IPS-18c (cell line): ENCODE data around the gene B4GALT5.

ENCODE experiments used
- H3K4me3 ChIP-seq: 2 replicates; pipeline ENCODE4 v1.7.0; 2013; ENCODE audit warnings: low read depth, mild to moderate bottlenecking, low read length, moderate library complexity; ENCODE audit not compliant: insufficient read depth
- H3K9me3 ChIP-seq: one replicate; pipeline ENCODE4 v1.6.1; 2013; ENCODE audit warnings: mild to moderate bottlenecking, low read length, moderate library complexity; ENCODE audit not compliant: control insufficient read depth, insufficient read depth

The B4GALT5 gene

DNA sequence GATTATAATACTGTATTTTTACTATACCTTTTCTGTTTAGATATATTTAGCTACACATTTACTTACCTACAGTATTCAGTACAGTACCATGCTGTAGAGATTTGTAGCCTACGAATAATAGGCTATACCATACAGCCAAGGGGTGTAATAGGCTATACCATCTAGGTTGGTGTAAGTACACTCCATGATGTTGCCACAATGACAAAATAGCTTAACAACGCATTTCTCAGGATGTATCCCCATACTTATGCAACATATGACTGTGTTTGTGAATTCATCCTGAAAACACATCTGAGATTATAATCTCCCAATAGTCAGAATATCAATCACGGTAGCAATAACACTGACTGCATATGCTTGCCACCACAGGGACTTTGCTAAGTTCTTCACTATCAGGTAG, 20.7 kb downstream of the B4GALT5 start:
- Histone ChIP-seq H3K4me3 (no peak overlapping the region), H3K9me3 (no peaks in the 10 kb centered on the region)

DNA sequence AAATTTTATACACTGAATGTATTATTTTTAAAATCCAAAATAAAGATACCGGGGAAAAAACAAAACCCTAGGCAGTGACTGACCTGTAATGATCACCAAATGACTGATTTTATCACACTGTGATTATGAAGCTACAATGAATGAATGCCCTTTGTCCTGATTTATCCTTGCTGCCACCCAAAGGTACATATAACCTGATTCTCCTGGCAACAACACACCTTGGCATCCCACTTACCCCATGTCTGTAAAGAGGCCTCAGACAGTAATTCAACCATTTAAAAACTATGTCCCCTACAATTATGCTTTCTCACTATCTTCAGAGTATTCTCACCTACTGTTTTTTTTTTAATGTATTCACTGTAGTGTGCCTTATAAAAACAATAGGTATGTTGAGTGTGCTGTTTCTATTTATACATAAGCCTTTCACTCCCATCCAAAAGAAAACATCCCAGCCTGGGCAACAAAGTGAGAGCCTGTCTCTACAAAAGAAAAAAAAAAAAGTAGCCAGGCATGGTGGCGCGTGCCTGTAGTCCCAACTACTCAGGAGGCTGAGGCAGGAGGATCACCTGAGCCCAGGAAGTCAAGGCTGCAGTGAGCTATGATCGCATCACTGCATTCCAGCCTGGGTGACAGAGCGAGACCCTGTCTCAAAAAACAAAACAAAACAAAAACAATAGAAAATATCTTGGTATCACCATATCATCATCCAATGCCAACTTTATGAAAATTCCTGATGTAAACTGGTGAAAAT, 21.7 kb downstream of the B4GALT5 start:
- H3K4me3 ChIP-seq = no peak overlapping the region

DNA sequence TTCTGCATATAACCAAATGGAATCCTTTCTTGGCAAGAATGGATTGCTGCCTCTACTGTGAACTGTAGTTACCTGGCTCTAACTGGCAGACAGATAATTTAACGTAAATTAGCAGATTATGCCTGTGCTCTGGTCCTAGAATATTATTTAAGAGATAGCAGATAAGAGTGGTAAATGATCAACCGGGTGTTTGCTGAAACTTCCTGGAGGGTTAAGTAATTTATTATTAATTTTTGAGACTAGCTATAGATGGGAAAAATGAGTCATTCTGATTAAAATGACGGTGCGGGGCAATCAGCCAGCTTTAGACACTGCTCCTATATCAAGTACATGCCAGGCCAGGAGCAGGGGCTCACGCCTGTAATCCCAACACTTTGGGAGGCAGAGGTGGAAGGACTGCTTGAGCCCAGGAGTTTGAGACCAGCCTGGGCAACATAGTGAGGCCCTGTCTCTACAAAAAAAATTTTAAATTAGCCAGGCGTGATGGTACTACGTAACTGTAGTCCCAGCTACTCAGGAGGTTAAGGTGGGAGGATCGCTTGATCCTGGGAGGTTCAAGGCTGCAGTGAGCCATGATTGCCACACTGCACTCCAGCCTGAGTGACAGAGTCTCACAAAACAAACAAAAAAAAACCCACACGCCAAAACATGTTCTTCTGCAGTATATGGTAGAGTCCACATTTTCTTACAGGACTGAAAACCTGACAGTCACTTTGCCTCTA, 22.6 kb downstream of the B4GALT5 start:
- H3K9me3 ChIP-seq = no peaks in the 10 kb centered on the region

More for the DNA sequence above, 21.7 kb downstream of the B4GALT5 start:
- H3K9me3 ChIP-seq = no peaks in the 10 kb centered on the region

DNA sequence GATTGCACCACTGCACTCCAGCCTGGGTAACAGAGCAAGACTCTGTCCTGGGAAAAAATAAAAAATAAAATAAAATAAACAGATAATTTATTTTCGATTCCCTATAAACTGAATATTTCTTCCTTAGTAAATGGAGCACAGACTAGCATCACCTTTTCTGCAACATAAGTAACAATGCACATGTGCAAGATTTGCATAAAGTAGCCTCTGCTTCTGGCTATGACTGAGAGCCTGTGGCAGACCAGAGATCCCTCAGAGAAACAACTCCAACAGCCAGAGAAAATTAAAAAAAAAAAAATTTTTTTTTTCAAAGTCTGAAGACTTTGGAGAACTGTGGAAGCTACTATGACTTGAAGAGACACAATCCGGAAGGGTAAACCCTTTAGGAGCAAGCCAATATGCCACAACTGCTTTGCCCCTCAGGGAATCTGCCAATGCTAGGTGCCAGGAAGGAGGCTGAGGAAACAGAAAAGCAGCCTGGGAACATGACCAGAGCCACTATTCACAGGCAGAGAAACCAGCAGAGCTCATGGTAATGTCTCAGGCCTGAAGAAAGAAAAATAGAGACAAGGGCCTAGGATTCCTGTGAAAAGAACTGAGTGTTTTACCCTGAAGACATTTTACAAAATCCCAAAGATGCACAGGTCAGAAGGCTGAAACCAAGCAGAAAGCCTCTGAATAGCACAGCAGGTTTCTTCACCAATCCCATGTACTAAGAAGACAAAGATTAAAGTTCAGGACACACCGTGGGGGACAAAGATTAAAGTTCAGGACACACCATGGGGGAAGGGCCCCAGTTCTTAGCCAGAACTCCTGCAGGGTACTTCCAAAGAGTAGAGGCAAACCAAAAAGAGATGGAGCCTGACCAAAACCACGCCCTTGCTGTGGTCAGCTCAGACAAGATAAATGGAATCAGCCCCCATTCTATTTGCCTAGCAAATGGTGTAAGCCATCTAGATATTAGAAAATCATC, 25.8 kb downstream of the B4GALT5 start:
- H3K9me3 ChIP-seq = no peaks in the 10 kb centered on the region

More for the DNA sequence above, 22.6 kb downstream of the B4GALT5 start:
- H3K4me3 ChIP-seq = no peak overlapping the region

DNA sequence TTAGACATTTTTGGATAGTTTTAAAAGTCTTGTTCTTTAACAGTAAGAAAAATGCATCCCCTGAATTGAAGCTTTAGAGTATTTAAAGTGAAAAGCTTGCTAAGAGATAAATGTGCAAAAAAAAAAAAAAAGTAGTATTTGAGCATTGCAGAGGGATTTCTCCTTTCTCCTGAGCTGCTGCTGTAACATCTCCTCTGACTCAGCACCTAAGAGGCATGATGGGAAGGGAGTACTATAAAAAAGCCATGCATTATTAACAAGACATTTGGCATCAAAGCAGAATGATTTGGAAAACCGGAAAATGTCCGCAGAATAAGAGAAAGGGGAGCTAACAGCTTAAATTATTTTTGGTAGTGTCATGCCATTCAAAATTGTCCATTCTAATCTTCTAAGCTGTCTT, 27.9 kb downstream of the B4GALT5 start:
- Histone ChIP-seq H3K9me3 (no peaks in the 10 kb centered on the region), H3K4me3 (no peak overlapping the region)

More for the DNA sequence above, 25.8 kb downstream of the B4GALT5 start:
- no peak overlapping the region for H3K4me3 ChIP-seq

DNA sequence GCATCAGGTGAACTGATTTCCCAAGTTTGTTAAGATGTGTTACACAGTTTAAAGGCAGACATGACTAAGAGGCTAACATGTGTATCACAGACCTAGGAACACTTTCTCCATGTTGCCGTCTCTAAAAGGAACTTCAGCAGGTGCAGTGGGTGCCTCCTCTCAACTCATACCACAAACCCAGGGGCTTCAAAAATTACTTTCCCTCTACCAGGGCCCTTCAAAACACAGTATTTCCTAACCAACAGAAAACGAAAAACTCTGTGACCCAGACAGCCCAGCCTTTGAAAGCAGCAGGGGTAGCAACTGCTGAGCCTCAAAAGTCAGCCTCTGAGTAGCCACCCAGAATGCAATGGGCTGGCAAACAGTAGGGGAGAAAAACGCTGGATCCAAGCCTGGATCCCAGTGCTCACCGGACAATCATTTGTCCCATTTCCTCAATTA, 28.5 kb downstream of the B4GALT5 start:
- no peaks in the 10 kb centered on the region for H3K9me3 ChIP-seq
- H3K4me3 ChIP-seq = no peak overlapping the region

DNA sequence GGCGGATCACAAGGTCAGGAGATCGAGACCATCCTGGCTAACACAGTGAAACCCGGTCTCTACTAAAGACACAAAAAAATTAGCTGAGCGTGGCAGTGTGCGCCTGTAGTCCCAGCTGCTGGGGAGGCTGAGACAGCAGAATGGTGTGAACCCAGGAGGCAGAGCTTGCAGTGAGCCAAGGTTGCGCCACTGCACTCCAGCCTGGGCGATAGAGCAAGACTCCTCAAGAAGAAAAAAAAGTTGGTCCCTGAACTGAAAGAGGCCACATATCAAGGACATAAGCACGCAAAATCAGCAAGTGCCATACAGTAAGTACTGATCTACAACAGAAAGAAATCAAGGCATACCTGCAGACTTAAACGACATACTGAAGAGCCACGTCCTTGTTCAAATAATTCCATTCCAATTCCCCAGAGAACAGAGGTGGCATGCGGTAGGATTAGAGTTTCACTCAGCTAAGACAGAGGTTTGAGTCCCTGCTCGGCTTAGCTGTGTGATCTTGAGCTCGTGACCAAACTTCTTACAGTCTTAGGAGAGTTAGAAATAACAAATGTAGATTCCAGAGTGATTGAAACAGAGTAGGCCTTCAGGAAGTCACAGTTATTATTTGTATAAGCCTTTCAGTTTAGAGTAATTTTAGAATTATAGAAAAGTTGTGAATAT, 29.2 kb downstream of the B4GALT5 start:
- H3K4me3 ChIP-seq = no peak overlapping the region
- H3K9me3 ChIP-seq = no peaks in the 10 kb centered on the region

DNA sequence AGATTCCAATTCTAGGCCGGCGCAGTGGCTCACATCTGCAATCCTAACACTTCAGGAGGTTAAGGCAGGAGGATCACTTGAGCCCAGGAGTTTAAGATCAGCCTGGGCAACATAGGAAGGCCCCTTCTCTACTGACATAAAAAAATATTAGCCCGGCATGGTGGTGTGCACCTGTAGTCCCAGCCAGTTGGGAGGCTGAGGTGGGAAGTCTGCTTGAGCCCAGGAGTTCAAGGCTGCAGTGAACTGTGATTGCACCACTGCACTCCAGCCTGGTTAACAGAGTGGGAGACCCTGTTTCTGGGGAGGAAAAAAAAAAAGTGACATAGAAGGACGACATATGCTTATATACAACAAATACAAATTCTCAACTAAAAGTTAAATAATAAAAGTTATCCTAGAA, 30.9 kb downstream of the B4GALT5 start:
- H3K9me3 ChIP-seq = no peaks in the 10 kb centered on the region
- no peak overlapping the region for H3K4me3 ChIP-seq

DNA sequence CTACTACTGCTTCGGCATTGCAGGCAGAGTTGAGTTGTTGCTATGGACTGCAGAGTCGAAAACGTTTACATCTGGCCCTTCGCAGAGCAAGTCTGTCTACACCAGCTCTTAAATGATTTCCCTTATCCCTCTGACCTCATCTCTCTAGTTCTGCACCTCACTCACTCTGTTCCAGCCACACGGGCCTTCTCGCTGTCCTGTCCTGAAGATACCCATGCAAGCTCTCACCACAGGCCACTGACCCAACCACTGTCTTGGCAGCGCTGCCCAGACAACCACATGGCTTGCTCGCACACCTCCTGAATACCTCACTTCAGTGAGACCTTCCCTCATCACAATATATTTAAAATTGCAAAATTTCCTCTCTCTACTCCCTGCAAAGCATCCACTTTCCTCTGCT, 31.4 kb downstream of the B4GALT5 start:
- H3K4me3 ChIP-seq = no peak overlapping the region

DNA sequence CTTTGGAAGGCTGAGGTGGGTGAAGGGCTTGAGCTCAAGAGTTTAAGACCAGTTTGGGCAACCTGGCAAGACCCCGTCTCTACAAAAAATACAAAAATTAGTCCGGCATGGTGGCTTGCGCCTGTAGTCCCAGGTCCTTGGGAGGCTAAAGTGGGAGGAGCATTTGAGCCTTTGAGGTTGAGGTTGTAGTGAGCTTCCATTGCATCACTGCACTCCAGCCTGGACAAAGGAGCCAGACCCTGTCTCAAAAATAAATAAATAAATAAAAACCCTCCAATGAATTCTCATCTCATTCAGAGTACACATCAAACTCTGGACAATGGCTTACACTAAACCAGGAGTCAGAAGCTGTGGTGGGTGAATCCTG, 31.8 kb downstream of the B4GALT5 start:
- no peaks in the 10 kb centered on the region for H3K9me3 ChIP-seq
- no peak overlapping the region for H3K4me3 ChIP-seq

More for the DNA sequence above, 31.4 kb downstream of the B4GALT5 start:
- H3K9me3 ChIP-seq = no peaks in the 10 kb centered on the region

DNA sequence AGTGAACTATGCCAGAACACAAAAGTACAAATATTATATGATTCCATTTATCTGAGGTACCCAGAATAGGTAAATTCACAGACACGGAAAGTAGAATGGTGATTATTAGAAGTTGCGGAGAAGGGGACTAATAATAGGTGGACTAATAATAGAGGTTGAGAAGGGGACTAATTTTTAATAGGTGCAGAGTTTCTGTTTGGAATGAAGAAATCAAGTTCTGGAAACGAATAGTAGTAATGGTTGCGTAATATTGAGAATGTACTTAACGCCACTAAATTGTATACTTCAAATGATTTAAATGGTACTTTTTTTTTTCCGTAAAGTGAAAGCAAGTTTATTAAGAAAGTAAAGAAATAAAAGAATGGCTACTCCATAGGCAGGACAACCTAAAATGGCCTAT, 33.2 kb downstream of the B4GALT5 start:
- no peaks in the 10 kb centered on the region for H3K9me3 ChIP-seq
- no peak overlapping the region for H3K4me3 ChIP-seq

DNA sequence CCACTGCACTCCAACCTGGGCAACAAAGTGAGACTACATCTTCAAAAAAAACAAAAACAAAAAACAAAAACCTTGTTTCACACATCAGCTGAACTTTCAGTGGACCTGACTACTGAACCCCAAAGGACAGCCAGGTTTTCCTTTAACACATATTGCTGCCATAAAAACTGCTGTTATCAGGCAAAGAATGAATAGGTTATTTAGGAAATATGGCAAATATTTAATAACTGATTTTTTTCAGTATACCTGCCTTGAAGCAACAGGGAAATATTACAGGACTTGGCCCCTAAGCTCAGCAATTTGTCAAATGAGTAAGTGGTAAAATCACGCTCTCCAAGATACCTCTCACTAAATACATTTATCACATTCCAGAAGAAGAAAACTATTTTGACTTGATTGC, 34.0 kb downstream of the B4GALT5 start:
- no peak overlapping the region for H3K4me3 ChIP-seq

DNA sequence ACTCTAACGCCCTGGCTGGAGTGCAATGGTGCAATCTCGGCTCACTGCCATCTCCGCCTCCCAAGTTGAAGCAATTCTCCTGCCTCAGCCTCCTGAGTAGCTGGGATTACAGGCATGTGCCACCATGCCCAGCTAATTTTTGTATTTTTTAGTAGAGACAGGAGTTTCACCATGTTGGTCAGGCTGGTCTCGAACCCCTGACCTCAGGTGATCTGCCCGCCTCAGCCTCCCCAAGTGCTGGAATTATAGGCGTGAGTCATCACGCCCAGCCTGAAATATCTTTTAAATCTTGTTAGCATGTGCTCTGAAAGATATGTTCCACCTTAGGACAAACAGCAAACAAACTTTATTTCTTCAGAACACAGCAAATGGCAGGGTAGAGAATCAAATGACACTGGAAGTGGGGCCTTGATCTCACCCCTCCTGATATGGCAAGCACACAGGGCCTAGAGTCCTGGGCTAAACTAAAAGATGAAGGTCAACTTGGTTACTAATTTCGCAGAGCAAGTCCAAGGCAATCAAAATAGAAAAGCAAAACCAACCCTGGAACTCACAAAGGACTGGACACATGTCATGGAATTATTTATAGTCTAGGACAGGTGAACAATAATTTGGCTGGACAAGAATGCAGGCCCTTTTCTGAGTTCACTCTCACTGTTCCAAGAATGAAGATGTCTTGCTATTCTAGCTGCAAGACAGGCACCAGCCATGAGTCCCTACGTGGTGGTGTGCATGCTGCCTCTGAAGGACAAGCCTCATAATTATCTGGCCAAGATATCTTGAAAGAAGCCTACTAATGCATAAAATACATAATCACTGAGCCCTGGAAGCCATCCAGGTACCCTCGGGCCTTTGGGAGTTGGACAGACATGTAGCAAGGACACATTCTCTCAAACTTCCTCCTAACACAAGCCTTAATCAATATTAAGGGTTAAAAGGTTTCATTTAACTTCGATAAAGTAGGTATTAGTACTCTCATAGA, 35.6 kb downstream of the B4GALT5 start:
- Histone ChIP-seq H3K4me3 (no peak overlapping the region), H3K9me3 (no peaks in the 10 kb centered on the region)

More for the DNA sequence above, 34.0 kb downstream of the B4GALT5 start:
- H3K9me3 ChIP-seq = no peaks in the 10 kb centered on the region

DNA sequence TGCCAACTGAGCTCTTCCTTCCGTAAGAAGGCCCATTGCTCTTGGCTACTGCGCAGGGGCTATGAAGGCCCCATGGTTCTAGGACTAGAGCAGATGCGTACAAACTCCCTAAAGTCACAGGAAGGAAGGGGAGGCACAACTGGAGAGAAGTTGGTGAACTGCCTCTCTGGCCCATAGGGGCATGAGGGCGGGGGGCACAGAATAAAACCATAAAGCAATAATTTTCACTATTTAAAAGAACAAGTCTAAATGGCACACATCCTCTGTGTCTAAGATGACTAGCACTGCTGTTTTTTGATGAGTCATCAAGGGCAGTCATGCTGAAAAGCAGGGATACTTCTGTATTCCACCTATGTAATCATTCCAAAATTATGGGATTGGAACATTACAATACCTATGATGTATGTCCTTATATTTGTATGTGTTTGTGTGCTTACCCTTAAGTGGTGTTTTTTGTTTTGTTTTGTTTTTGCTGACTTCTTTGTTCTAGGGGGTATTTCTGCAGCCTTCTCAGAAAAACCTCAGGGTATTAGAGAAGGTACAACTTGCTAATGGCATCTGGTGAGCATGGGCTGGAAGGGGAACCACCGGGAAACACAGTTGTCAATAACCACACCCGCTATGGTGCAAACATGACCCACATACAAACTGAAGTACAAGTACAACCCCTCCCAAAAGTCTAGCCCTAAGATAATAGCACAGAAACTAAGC, 36.9 kb downstream of the B4GALT5 start:
- H3K9me3 ChIP-seq = no peaks in the 10 kb centered on the region
- H3K4me3 ChIP-seq = no peak overlapping the region

DNA sequence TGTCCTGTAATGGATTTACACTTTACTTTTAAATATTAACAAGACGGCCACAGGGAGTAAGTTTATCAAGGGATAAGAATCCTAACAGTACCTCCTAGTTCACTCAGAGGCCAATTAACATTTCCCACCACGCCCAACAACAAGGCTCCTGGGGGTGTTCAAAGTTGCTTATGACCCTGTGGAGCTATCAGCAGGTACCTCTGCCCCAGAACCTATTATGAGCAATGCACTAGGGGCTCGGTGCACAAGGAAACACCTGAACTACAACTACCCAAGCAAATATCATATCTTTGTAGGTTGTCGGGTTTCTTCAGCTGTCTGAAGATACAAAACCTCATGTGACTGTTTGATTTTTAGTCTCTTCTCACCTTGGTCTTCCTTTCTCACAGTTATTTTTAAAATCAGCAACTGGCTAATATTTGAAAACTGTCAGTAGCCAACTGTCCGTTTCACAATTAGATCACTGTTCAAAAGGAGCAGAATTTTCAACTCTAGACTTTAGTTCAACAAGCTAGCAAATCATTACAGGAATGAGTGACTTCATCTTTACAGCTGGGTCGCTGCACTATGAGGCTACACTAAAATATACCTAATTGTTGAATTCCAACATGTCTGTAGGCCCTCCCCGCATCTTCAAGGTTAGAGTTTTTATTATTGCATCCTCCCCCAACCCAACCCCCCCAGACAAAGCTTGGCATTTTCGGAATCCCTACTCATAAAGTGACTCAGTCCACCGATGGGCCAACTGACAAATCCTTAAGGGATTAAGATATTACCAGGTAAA, 38.1 kb downstream of the B4GALT5 start:
- Histone ChIP-seq H3K9me3 (no peaks in the 10 kb centered on the region), H3K4me3 (no peak overlapping the region)
